ENCODE data around the gene CHAT.

- TF ChIP-seq MAX (IDR thresholded peaks at IDR 0.05; ENCODE audit: insufficient read depth, insufficient read length) (no peak), CTCF (IDR thresholded peaks at IDR 0.05; ENCODE audit: extremely low read depth in 1 of 2, insufficient read depth in 1 of 2, low read depth in 1 of 2, low read length in 2 of 2) (no peak), POLR2AphosphoS5 (IDR thresholded peaks at IDR 0.05; ENCODE audit: insufficient read depth, low read depth, low read length) (no peak), JUN (IDR thresholded peaks at IDR 0.05; ENCODE audit: borderline replicate concordance, insufficient read depth, insufficient read length, low read depth) (no peak), EZH2 (IDR thresholded peaks at IDR 0.05; ENCODE audit: borderline replicate concordance, low read depth, low read length, severe bottlenecking) (no peak), POLR2A (IDR thresholded peaks at IDR 0.05; ENCODE audit: low read depth, low read length) (no peak)
Measured at GRCh38 chr10:49633327-49634068, 19.7 kb downstream of the CHAT start.
